ENCODE results near the gene MED10.

GRCh38 chr5:6427694-6428093 is 49.3 kb upstream of the MED10 start:
- TF ChIP-seq CTCF (IDR thresholded peaks at IDR 0.05) (no peak), POLR2A (IDR thresholded peaks at IDR 0.05) (no peak)
